Neural cell (in vitro differentiated cells): ENCODE data around the gene NELL1. TPM values are rescaled to one million over a fixed set of nuclear protein-coding genes. Genes with fewer than 3 reads are reported as not detected.
A peak's percentile ranks its signal among the peaks of the same experiment; 100 is the strongest.

ENCODE experiments used
- H2AFZ ChIP-seq: fragments of 200-600, 300-800 bp; sonication (generic), shearing (Covaris generic); 2 replicates; pipeline ENCODE4 v1.6.0; 2014; ENCODE audit warnings: low read depth, mild to moderate bottlenecking, antibody characterized with exemption, low read length, moderate library complexity
- H3F3A ChIP-seq: fragments of 200-600 bp; shearing (Covaris generic); 2 replicates; pipeline ENCODE4 v1.6.1; 2016; ENCODE audit warnings: mild to moderate bottlenecking, moderate library complexity, mixed read lengths, antibody characterized with exemption, low read length; ENCODE audit not compliant: insufficient read depth, poor library complexity, severe bottlenecking
- H3K27ac ChIP-seq: fragments of 200-600, 300-800 bp; sonication (generic), shearing (Covaris generic); 2 replicates; pipeline ENCODE4 v1.5.1; 2014; ENCODE audit warnings: mild to moderate bottlenecking, low read length, moderate library complexity
- H3K27me3 ChIP-seq: fragments of 300-800, 200-600 bp; sonication (generic), shearing (Covaris generic); 2 replicates; pipeline ENCODE4 v1.6.0; 2014; ENCODE audit warnings: mild to moderate bottlenecking, low read depth, low read length, moderate library complexity; ENCODE audit not compliant: insufficient read depth
- H3K36me3 ChIP-seq: fragments of 300-800, 200-600 bp; sonication (generic), shearing (Covaris generic); 2 replicates; pipeline ENCODE4 v1.5.1; 2014; ENCODE audit warnings: mild to moderate bottlenecking, antibody characterized with exemption, low read length, moderate library complexity; ENCODE audit not compliant: insufficient read depth
- H3K4me2 ChIP-seq: fragments of 300-800, 200-600 bp; sonication (generic), shearing (Covaris generic); 2 replicates; pipeline ENCODE4 v1.6.0; 2014; ENCODE audit warnings: mild to moderate bottlenecking, low read length
- H3K4me3 ChIP-seq: fragments of 300-800, 200-600 bp; sonication (generic), shearing (Covaris generic); 2 replicates; pipeline ENCODE4 v1.5.1; 2014; ENCODE audit warnings: mild to moderate bottlenecking, low read length, moderate library complexity
- H3K79me2 ChIP-seq: fragments of 200-600 bp; shearing (Covaris generic); replicated peaks from 2 replicates; pipeline ENCODE4 v1.6.0; 2014; ENCODE audit warnings: mild to moderate bottlenecking, low read length, moderate library complexity; ENCODE audit not compliant: insufficient read depth
- H3K9ac ChIP-seq: fragments of 300-800, 200-600 bp; sonication (generic), shearing (Covaris generic); 2 replicates; pipeline ENCODE4 v1.6.1; 2016; ENCODE audit warnings: mild to moderate bottlenecking, low read length, mixed read lengths
- H3K9me2 ChIP-seq: fragments of 200-600 bp; shearing (Covaris generic); 2 replicates; pipeline ENCODE4 v1.6.1; 2016; ENCODE audit warnings: mild to moderate bottlenecking, low read length, mixed read lengths; ENCODE audit not compliant: insufficient read depth
- H3K9me3 ChIP-seq: fragments of 200-600, 300-800 bp; sonication (generic), shearing (Covaris generic); 2 replicates; pipeline ENCODE4 v1.6.1; 2016; ENCODE audit warnings: mild to moderate bottlenecking, mixed run types, low read length, moderate library complexity, mixed read lengths
- H4K20me1 ChIP-seq: fragments of 200-600 bp; shearing (Covaris generic); 2 replicates; pipeline ENCODE4 v1.6.1; 2016; ENCODE audit warnings: mild to moderate bottlenecking, mixed run types; ENCODE audit not compliant: insufficient read depth
- EP300 ChIP-seq: fragments of 450-650 bp; conservative IDR thresholded peaks from 2 replicates; pipeline ENCODE4 v1.6.1; 2014; ENCODE audit warnings: antibody characterized with exemption, mild to moderate bottlenecking, moderate library complexity; ENCODE audit not compliant: poor library complexity, severe bottlenecking
- EZH2 ChIP-seq: fragments of 200-600, 300-800 bp; shearing (Covaris generic), sonication (generic); IDR thresholded peaks from 2 replicates; pipeline ENCODE4 v1.6.1; 2014; ENCODE audit warnings: antibody characterized with exemption, low read length, borderline replicate concordance, mild to moderate bottlenecking; ENCODE audit not compliant: insufficient read depth, poor library complexity, severe bottlenecking
- MXI1 ChIP-seq: fragments of 450-650 bp; conservative IDR thresholded peaks from 2 replicates; pipeline ENCODE4 v1.6.1; 2014; ENCODE audit warnings: antibody characterized with exemption, mild to moderate bottlenecking; ENCODE audit not compliant: poor library complexity, severe bottlenecking
- POLR2AphosphoS5 ChIP-seq: IDR thresholded peaks from 2 replicates; pipeline ENCODE4 v1.6.1; 2012
- RAD21 ChIP-seq: fragments of 450-650 bp; conservative IDR thresholded peaks from 2 replicates; pipeline ENCODE4 v1.6.1; 2014; ENCODE audit warnings: antibody characterized with exemption, mild to moderate bottlenecking, moderate library complexity
- SMC3 ChIP-seq: fragments of 450-650 bp; conservative IDR thresholded peaks from 2 replicates; pipeline ENCODE4 v1.6.1; 2014; ENCODE audit warnings: antibody characterized with exemption, mild to moderate bottlenecking, moderate library complexity; ENCODE audit not compliant: poor library complexity
- TAF1 ChIP-seq: IDR thresholded peaks from 2 replicates; pipeline ENCODE4 v1.6.1; 2012; ENCODE audit warnings: low read depth
- polyA plus RNA-seq: library from polyadenylated mRNA; depleted of rRNA; stranded (reverse); fragments of >200 nt; gene quantifications from 2 replicates; pipeline ENCODE4 v1.2.3, GENCODE V29; 2014
- TF ChIP-seq, protein P1 (sequence below): IDR thresholded peaks from 2 replicates; pipeline ENCODE4 v1.6.1; 2012; ENCODE audit warnings: borderline replicate concordance
- TF ChIP-seq, protein P2 (sequence below): fragments of 450-650 bp; IDR thresholded peaks from 2 replicates; pipeline ENCODE4 v1.5.1; 2014; ENCODE audit warnings: antibody characterized with exemption, mild to moderate bottlenecking, moderate library complexity; ENCODE audit not compliant: poor library complexity, severe bottlenecking

Gene NELL1
- polyA plus RNA-seq, 1 donor from 2014 or later: 70.4 TPM

DNA sequence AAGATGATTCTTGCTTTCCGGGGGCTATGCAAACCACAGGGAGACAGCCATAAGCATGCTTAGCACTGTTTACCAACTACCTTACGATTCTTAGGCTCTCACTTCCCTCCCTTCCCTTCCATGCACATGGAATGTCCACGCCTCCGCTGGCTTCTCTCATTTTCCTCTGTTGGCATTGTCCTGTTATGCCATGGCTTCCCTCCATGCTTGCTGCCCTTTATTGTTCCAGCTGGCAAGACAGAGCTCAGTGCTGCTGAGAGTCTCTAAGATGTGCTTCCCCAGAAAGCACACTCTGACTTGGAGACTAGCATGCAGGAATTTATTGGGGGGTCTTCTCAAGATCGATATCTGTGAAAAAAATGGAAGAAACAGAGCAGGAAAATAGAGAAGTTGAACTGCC, 379.2 kb downstream of the NELL1 start:
- Histone ChIP-seq H3K4me3 (no peak overlapping the region), H3K27ac (peak overlapping the region; percentile 1), H3K9ac (no peak overlapping the region), H2AFZ (no peak overlapping the region), H4K20me1 (no peaks in the 10 kb centered on the region), H3K9me3 (no peaks in the 10 kb centered on the region), H3F3A (no peaks in the 10 kb centered on the region), H3K79me2 (no peaks in the 10 kb centered on the region), H3K36me3 (no peaks in the 10 kb centered on the region), H3K4me2 (no peak overlapping the region), H3K27me3 (no peaks in the 10 kb centered on the region), H3K9me2 (no peaks in the 10 kb centered on the region)
- TF ChIP-seq POLR2AphosphoS5 (no peak), EZH2 (no peak), SMC3 (no peak), EP300 (no peak)
- TF ChIP-seq, protein P1, sequence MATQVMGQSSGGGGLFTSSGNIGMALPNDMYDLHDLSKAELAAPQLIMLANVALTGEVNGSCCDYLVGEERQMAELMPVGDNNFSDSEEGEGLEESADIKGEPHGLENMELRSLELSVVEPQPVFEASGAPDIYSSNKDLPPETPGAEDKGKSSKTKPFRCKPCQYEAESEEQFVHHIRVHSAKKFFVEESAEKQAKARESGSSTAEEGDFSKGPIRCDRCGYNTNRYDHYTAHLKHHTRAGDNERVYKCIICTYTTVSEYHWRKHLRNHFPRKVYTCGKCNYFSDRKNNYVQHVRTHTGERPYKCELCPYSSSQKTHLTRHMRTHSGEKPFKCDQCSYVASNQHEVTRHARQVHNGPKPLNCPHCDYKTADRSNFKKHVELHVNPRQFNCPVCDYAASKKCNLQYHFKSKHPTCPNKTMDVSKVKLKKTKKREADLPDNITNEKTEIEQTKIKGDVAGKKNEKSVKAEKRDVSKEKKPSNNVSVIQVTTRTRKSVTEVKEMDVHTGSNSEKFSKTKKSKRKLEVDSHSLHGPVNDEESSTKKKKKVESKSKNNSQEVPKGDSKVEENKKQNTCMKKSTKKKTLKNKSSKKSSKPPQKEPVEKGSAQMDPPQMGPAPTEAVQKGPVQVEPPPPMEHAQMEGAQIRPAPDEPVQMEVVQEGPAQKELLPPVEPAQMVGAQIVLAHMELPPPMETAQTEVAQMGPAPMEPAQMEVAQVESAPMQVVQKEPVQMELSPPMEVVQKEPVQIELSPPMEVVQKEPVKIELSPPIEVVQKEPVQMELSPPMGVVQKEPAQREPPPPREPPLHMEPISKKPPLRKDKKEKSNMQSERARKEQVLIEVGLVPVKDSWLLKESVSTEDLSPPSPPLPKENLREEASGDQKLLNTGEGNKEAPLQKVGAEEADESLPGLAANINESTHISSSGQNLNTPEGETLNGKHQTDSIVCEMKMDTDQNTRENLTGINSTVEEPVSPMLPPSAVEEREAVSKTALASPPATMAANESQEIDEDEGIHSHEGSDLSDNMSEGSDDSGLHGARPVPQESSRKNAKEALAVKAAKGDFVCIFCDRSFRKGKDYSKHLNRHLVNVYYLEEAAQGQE: no peak

DNA sequence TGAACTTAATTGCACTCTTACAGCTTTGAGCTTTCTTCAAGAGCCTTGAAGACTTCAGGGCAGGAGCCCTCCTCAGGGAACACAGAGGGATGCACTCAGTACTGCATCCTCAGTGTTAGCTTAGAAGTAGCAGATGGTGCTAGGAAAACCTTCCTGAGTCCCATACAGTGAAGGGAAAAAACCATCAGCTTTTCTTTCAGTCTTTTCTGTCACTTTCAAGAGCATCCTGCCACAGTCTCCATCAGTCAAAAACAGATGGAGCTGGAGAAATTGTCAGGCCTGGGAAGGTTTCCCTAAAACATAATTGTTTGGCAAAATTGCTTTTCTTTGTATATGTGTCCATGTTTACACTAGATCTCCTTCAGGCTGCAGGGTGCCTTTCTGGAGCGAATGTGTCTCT, 384.1 kb downstream of the NELL1 start:
- Histone ChIP-seq H3K27me3 (no peaks in the 10 kb centered on the region), H3K9me3 (no peaks in the 10 kb centered on the region), H3K36me3 (no peaks in the 10 kb centered on the region), H3F3A (no peaks in the 10 kb centered on the region), H4K20me1 (no peaks in the 10 kb centered on the region), H3K4me3 (no peak overlapping the region), H2AFZ (no peak overlapping the region), H3K9me2 (no peaks in the 10 kb centered on the region), H3K79me2 (no peaks in the 10 kb centered on the region), H3K4me2 (no peak overlapping the region), H3K27ac (no peak overlapping the region), H3K9ac (no peak overlapping the region)
- no peak for TF ChIP-seq EZH2
- TF ChIP-seq, protein P2, sequence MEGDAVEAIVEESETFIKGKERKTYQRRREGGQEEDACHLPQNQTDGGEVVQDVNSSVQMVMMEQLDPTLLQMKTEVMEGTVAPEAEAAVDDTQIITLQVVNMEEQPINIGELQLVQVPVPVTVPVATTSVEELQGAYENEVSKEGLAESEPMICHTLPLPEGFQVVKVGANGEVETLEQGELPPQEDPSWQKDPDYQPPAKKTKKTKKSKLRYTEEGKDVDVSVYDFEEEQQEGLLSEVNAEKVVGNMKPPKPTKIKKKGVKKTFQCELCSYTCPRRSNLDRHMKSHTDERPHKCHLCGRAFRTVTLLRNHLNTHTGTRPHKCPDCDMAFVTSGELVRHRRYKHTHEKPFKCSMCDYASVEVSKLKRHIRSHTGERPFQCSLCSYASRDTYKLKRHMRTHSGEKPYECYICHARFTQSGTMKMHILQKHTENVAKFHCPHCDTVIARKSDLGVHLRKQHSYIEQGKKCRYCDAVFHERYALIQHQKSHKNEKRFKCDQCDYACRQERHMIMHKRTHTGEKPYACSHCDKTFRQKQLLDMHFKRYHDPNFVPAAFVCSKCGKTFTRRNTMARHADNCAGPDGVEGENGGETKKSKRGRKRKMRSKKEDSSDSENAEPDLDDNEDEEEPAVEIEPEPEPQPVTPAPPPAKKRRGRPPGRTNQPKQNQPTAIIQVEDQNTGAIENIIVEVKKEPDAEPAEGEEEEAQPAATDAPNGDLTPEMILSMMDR: no peak
- TF ChIP-seq MXI1: no peak
- no peak for TF ChIP-seq POLR2AphosphoS5
- no peak for TF ChIP-seq RAD21
- no peak for TF ChIP-seq EP300
- TF ChIP-seq TAF1: no peak
- no peak for TF ChIP-seq SMC3
- TF ChIP-seq, protein P1: no peak
